Inferior parietal cortex (tissue), 1 donor: ENCODE data around the gene DOHH.

Experiments
- DNase-seq: peaks from one replicate; pipeline ENCODE4 v3.0.0-alpha.2; 2016; ENCODE audit errors: extremely low spot score

DOHH gene

GRCh38 chr19:3441986-3442329 lies 58.5 kb downstream of the DOHH start:
- no peak for DNase-seq

GRCh38 chr19:3441089-3441985 lies 59.1 kb downstream of the DOHH start:
- DNase-seq = no peak
